Pulmonary artery endothelial cell (primary cell): ENCODE data around the gene UBTF. TPM values are rescaled to one million over a fixed set of nuclear protein-coding genes. Genes with fewer than 3 reads are reported as not detected.

ENCODE experiments used
- DNase-seq: peaks from one replicate; pipeline ENCODE4 v3.0.0-alpha.2; 2011; ENCODE audit warnings: low read depth, low spot score
- total RNA-seq: library from RNA; depleted of rRNA; stranded (reverse); fragments of >200 nt; gene quantifications from 2 replicates; pipeline ENCODE4 v1.2.3, GENCODE V29; 2014

The UBTF gene
- total RNA-seq, 1 donor from 2014 or later: 52.5 TPM

DNA sequence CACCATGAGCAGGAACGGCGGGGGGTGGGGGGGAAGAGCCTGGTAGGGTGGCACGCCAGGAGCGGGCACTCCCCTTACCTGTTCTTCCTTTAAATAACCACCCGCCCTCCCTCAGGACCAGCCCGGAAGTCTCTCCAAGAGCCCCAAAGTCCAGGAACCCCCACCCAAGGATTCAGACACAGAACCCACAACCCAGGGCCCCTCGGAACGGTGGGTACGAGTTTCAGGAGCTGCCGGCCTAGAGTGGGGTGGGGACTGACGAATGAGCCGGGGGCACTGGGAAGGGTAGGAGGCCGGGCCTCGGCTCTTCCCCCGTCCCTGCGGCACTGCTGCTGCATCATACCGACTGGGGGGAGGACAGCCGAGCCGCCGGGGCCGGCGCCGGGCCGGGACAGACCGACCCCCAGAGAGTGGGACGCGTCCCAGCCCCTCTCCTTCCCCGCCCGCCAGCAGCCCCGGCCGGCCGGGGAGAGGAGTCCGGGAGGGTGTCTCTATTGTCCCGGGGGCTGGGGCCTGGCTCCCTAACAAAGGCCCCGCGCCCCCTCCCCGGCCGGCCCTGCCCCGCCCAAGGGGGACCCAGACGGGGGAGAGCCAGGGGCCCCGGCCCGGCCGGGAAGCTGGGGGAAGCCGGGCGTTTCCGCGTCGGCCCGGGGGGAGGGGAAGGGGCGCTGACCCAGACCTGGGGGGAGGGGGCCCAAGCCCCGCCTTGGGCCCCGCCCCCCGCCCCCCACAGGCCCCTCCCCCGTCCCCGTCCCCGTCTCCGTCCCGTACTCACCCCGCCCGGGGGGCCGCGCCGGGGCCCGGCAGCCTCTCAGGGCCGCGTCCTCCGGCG, 20.5 kb downstream of the UBTF start:
- DNase-seq: no peak

DNA sequence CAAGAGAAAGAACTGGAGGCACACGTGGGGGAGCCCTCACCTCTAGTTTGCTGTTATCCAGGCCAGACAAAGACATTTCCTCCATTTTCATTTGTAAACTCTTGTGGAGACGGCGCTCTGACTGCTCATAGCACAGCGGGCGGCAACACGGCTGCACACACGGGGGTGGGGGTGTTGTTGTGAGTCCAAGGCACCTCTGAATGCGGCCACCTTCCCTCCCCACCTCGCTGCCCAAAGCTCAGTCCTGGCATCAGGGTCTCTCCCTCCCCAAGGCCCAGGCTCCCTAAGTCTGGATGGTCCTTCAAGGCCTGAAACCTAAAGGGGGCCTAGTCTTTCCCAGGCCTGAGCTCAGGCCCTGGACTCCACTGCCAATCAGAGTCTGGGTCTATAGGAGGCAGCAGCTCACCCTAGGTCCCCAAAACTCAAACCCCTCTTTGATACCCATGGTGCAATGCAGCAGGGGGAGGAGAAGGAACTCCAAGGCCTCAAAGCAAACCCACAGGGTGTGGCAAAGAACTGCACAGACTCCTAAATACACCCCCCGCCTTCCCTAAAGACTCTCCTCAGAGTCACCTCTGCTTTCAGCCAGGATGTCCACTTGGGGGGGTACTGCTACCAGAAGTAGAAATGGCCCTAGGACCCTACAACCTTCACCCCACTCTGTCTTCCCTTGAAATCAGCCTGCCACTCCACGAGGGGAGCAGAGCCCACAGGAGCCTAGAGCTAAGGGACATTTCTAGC, 21.3 kb downstream of the UBTF start:
- no peak for DNase-seq

DNA sequence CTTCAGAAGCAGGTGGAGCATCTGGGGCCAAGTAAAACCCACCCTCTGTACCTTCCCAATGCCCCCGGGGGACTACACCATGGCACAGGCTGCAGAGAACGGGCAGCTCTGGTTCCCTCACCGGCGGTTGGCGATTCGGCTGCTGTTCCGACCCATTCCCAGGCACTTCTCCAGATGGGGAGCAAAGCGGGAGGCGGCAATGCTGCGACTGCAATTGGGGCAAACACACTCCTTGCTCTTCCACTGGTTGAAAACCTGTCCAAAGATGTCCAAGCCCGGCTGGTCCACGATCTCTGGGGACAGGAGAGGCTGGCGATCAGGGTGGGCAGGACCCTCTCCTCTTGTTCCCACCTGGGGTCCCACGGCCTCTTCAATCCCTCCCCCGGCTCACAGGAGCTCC, 22.4 kb downstream of the UBTF start:
- DNase-seq: no peak

DNA sequence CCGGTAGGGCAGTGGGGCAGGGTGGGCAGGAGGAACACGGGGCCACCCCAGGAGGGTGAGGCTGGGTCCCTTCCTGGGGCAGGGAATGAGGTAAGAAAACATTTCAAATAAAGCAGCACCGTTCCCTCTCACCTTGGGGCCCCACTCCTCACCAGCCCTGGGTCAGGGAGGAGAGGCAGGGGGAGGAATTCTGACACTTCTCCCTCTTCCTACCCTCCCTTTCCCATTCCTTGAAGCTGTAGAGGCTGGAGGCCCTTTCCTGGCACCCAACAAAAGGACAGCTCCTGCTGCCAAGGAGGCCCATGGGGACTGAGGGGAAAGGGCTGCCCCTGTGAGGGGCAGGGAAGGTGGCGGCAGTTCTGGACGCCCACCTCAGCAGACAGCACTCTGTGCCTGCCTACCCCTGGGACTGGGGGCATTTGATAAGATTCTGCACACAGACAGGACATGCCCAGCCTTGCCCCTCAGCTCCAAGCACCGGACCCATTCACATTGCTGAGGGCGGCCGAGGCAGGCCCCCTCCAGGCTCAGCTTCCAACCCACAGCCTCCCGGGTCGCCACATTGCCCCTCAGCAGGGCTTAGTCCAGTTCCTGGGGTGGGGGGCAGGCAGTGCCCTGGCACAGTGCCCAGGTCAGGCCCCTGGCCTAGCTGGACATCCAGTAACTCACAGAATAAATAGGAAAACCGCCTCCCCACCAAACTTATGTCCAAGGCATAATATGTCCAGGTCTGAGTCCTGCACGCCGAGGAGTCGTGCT, 26.0 kb downstream of the UBTF start:
- DNase-seq: no peak

DNA sequence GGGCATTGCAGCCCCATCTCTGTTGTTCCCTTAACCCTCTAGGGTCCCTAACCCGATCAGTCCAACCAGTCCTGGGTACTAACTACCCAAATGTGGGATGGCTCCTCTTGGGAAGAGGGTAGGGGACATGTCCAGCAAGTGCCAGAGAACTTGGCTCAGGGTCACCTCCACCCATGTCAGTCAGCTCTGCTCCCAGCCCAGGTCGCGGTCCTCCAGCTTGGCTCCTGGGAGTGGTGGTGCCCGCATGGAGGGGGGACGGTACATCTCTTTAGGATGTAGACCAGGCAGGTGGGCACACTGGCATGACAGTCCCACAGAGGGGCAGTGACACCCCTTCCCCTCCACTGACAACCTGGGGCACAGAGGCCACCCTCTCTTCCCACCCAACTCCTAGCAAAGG, 26.7 kb downstream of the UBTF start:
- DNase-seq: no peak

DNA sequence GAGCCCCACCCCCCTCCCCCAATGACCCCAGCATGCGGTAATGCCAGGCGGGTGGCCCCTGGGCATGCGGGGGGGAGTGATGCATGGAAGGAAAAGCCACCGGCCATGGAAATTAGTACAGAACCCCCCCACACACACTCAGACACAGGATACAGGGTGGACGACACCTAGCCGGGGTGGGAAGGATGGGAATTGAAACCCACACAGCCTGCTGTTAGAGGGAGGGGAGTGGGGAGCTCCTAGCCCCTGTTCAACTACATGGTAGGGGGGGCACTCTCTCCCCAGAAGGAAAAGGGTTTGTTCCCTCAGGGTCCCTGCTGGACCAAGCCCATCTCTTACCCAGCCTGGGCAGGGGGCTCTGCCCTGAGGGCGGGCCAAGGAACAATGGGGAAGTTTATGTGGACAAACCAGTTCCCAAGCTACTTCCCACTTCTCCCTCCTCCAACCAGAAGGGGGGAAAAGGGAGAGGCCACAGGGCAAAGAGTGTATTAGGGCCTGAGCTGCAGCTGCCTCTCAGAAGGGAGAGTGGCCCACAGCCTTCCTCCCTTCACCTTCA, 27.5 kb downstream of the UBTF start:
- no peak for DNase-seq

DNA sequence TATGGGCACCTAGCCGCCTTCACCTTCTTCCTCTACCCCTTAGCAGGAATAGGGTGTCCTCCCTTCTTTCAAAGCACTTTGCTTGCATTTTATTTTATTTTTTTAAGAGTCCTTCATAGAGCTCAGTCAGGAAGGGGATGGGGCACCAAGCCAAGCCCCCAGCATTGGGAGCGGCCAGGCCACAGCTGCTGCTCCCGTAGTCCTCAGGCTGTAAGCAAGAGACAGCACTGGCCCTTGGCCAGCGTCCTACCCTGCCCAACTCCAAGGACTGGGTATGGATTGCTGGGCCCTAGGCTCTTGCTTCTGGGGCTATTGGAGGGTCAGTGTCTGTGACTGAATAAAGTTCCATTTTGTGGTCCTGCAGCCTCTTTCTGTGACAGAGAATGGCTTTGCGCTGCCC, 28.1 kb downstream of the UBTF start:
- DNase-seq: no peak

DNA sequence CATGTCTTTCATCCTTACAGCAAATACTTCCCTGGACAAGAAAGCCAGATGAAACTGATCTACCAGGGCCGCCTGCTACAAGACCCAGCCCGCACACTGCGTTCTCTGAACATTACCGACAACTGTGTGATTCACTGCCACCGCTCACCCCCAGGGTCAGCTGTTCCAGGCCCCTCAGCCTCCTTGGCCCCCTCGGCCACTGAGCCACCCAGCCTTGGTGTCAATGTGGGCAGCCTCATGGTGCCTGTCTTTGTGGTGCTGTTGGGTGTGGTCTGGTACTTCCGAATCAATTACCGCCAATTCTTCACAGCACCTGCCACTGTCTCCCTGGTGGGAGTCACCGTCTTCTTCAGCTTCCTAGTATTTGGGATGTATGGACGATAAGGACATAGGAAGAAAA, 29.0 kb downstream of the UBTF start:
- no peak for DNase-seq

DNA sequence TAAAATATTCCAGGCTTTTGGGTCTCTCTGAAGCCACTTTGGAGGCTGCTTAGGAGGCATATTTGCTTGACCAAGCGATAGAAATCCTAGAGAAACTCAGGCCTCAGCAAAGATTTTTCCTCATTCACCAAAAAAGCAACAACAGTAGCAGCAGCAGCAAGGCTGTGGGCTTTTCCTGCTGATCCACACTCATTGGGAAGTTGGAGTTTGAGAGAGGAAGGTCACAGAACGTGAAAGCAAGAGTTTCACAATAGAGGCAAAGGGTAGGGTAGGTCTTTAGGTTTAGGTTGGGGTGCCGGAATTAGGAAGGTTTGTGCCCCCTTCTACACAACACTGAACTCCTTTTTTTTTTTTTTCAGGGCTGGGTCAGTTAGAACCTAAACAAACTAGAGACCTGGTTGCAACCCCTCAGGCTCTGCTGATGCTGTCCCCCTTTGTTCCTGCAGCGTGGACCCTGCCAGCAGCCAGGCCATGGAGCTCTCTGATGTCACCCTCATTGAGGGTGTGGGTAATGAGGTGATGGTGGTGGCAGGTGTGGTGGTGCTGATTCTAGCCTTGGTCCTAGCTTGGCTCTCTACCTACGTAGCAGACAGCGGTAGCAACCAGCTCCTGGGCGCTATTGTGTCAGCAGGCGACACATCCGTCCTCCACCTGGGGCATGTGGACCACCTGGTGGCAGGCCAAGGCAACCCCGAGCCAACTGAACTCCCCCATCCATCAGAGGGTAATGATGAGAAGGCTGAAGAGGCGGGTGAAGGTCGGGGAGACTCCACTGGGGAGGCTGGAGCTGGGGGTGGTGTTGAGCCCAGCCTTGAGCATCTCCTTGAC, 30.7 kb downstream of the UBTF start:
- no peak for DNase-seq

DNA sequence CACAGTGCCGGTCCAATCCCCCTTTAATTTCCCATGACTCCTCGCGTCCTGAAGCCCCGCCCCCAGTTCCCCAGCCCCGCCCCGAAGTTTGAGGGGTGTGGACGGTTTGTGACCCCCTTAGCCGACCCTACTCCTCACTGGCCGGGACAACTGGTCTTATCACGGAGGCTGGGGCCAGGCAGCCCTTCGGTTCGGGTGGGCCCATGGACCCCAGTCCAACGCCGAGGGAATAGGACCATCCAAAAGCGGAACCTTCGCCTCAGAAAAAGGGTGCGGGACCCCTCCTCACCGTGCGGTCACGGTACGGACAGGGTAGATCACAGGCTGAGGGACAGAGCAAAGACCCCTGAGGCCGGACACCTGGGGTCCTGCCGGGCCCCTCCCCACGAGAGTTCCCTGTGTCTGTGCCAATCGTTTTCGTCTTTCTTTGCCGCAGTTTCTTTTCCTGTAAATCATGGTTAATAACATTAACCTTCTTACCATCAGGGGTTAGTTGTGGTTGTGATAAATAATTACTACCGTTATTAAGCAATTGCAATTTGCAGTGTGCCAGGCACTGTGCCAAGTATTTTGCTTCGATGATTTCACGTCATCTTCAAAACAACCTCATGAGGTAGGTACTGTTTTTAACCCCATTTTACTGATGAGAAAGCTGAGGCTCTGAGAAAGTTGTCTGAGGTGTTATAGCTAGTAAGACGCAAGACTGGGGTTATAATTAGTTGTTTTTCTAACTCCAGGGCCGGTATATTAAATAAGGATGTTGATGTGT, 32.2 kb downstream of the UBTF start:
- no peak for DNase-seq

DNA sequence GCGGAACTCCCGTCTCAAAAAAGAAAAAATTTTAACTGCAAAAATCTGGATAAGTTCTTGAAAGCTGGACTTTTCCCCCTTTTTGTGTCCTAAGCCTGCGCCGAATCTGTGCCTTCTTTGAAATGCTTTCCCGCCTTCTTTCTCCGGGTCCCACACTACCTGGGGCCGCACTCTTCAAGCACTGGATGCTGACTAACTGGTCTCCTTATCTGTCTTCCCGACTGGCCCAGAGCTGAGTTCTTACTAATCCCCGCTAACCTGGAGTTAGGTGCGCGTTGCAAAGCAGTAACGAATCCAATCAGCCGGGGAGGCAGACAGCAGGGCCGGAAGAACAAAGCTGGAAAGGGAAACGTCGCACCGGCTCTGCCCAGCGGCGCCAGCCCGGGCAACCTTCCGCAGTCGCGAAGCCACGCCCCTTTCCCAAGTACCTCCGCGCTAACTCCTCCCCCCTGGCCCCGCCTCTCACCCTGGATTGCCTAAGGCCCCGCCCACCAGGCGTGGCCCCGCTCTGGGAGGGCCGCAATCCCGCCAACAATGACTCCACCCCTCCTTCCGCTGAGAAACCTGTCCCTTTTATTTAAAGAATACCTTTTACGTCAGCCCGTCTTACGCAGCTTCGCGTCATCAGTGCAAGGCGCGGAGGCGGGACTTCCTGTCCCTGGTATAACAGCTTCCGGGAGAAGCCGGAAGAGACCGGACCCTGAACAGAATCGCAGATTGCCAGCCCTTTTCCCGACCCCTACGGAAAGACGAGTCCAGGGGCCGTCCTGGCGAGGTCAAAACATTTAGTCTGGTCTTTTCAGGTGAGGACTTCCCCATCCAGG, 33.0 kb downstream of the UBTF start, which contains the start of gene TMUB2:
TMUB2 (plus strand) TSS at position 666 of the 824 bp plus-strand sequence. CDS start 737 bp downstream, outside the sequence.
- peak; percentile 98 for DNase-seq

DNA sequence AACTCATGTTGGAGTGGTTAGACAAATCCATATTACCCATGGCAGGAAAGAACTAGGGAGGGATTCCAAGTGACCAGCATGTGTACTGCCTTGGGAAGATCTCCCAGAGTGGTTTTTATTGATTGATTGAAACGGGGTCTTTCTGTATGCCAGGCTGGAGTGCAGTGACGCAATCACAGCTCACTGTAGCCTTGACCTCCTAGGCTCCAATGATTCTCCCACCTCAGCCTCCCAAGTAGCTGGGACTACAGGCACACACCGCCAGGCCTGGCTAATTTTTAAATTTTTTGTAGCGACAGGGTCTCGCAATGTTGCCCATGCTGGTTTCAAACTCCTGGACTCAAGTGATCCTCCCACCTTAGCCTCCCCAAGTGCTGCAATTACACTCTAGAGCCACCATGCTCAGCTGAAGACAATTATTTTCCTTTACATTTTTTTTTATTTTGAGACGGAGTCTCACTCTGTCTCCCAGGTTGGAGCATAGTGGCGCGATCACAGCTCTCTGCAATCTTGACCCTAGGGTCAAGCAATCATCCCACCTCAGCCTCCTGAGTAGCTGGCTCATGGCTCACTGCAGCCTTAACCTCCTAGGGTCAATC, 35.2 kb downstream of the UBTF start:
- DNase-seq: no peak

DNA sequence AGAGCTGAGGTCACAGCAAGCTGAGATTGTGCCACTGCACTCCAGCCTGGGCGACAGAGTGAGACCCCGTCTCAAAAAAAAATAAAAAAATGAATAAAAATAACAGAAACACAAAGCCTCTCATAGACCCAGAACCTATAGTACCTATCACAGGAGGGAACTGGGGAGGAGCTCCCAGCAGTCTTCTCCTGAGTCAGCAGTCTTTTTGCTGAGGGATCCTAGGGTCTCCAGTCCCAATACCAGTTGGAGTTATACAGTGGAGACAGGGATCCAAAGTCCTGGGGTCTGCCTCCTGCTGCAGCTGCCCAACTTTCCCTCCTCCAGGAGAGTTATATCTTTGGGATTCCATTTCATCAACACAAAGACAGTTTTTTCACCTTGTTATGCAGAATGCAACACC, 36.5 kb downstream of the UBTF start:
- no peak for DNase-seq

DNA sequence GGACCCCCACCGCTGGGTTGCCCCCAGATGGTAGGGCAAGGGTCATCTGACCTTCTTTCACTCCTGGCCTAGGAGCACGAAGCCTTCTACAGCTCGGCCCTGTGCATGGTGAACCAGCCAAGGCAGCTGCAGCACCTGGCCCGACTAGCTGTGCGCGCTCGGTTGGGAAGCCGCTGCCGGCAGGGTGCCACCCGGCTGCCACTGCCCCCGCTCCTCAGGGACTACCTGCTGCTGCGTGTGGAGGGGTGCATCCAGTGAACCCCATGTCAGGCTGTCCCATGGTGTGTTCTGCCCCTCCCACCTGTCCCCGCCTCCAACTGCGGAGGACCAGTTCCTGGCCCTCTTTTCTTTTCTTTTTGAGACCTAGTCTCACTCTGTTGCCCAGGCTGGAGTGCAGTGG, 41.3 kb downstream of the UBTF start:
- DNase-seq: no peak

DNA sequence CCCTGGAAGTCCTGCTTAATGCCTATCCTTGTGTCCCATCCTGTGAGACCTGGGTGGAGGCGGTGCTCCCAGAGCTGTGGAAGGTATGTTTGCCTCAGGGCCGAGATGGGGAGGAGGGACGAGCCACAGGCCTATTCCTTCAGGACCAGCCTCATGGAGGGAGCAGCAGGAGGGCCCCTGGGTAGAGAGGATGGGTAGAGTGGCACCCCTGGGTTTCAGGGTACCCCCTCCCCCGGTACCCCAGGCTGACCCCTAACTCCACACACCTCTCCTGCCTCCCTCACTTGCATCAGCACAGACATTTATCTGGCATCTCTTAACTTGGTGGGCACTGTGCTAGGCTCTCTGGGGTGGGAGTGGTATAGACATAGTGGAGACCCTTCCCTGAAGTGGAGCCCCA, 41.8 kb downstream of the UBTF start:
- DNase-seq: no peak

DNA sequence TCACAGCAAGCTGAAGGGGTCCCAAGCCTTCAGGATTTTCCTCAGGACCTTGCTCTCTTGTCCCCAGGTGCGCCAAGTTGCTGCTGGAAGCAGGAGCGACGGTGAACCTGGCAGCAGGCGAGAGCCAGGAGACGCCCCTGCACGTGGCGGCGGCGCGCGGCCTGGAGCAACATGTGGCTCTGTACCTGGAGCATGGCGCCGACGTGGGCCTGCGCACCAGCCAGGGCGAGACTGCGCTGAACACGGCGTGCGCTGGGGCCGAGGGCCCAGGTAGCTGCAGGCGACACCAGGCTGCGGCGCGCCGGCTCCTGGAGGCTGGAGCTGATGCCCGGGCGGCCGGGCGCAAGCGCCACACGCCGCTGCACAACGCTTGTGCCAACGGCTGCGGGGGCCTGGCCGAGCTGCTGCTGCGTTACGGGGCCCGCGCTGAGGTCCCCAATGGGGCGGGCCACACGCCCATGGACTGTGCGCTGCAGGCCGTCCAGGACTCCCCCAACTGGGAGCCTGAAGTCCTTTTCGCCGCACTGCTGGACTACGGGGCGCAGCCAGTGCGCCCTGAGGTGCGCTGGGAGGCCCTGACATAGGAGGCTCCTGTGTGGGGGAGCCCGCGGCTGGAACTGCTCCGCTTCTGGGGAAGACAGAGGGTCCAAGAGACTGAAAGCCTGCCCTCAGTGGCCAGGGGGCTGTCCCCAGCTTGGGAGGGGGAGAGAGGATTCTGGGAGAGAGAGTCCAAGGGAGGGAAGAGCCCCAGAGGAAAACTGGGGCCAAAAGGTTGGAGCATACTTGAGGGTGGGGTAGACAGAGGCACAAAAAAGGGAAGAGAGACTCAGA, 42.6 kb downstream of the UBTF start:
- no peak for DNase-seq

DNA sequence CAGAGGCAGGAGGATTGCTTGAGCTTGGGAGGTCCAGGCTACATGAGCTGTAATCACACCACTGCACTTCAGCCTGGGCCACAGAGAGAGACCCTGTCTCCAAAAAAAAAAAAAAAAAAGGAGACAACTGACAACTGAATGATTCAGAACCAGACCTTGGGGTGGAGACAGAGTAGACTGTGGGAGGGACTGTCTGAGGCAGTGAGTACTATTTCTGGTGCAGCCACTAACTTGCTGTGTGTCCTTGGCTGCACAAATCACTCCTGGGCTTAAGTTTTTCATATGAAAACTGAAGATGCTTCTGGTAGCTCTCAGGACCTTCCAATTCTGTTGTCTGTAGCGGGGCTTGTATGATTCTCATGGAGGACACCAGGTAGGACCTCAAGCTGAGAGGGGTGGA, 43.2 kb downstream of the UBTF start:
- no peak for DNase-seq

DNA sequence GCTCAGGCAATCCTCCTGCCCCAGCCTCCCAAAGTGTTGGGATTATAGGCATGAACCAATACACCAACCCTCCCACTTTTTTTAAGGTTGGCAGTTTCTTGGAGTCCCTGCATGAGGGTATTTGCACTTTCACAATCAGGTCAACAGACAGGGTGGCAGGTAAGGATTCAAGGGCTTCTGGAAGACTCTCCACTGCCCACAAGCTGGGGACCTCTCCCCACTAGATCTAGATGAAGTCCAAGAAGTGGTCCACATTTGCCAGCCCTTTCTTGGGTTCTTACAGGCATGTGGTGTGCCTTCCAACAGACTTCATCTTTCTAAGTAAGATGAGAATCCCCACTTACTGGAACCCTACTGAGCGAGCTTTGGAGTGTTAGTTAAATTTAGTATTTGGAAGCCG, 45.0 kb downstream of the UBTF start:
- DNase-seq: no peak
